Skeletal muscle satellite cell (primary cell): ENCODE measurements around the gene SBK1.

Experiments used
- H3K27me3 ChIP-seq: 2 replicates; pipeline ENCODE4 v1.7.0; 2013; ENCODE audit warnings: low read length; ENCODE audit not compliant: control insufficient read depth, insufficient read depth
- H3K36me3 ChIP-seq: 2 replicates; pipeline ENCODE4 v1.7.0; 2013; ENCODE audit warnings: mild to moderate bottlenecking, control low read depth, low read length; ENCODE audit not compliant: insufficient read depth
- H3K4me1 ChIP-seq: 2 replicates; pipeline ENCODE4 v1.7.0; 2013; ENCODE audit warnings: low read length; ENCODE audit not compliant: control insufficient read depth, insufficient read depth
- H3K4me2 ChIP-seq: 2 replicates; pipeline ENCODE4 v1.7.0; 2013; ENCODE audit warnings: mild to moderate bottlenecking, low read length
- H3K4me3 ChIP-seq: 2 replicates; pipeline ENCODE4 v1.7.0; 2013; ENCODE audit warnings: low read length
- H3K9ac ChIP-seq: 2 replicates; pipeline ENCODE4 v1.7.0; 2013; ENCODE audit warnings: mild to moderate bottlenecking, low read depth, low read length, moderate library complexity
- H3K9me3 ChIP-seq: replicated peaks from 2 replicates; pipeline ENCODE4 v1.7.0; 2013; ENCODE audit warnings: mild to moderate bottlenecking, control low read depth, low read length

The SBK1 gene

DNA sequence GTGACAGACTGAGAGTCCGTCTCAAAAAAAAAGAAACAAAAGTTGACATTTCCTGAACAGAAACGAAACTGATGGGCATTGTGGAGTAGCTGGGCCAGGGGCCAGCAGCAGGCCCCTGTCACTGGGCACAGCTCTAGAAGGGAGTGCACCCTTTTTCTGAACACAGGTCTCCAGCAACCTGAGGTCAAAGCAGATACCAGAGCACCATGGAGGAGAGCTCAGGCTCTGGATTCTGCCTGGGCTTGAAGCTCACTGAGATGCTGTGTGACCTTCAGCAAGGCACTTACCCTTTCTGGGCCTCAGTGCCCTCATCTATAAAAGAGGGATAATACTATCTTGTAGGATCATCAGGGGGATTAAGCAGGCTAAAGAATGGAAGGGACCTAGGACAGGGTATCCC lies 5.0 kb downstream of the SBK1 start:
- no peaks in the 10 kb centered on the region for H3K4me1 ChIP-seq
- no peak overlapping the region for H3K4me2 ChIP-seq
- H3K4me3 ChIP-seq: no peak overlapping the region
- peaks cover 70% of the 10 kb centered on the region for H3K27me3 ChIP-seq
- no peaks in the 10 kb centered on the region for H3K36me3 ChIP-seq
- no peaks in the 10 kb centered on the region for H3K9me3 ChIP-seq
- H3K9ac ChIP-seq: no peak overlapping the region

DNA sequence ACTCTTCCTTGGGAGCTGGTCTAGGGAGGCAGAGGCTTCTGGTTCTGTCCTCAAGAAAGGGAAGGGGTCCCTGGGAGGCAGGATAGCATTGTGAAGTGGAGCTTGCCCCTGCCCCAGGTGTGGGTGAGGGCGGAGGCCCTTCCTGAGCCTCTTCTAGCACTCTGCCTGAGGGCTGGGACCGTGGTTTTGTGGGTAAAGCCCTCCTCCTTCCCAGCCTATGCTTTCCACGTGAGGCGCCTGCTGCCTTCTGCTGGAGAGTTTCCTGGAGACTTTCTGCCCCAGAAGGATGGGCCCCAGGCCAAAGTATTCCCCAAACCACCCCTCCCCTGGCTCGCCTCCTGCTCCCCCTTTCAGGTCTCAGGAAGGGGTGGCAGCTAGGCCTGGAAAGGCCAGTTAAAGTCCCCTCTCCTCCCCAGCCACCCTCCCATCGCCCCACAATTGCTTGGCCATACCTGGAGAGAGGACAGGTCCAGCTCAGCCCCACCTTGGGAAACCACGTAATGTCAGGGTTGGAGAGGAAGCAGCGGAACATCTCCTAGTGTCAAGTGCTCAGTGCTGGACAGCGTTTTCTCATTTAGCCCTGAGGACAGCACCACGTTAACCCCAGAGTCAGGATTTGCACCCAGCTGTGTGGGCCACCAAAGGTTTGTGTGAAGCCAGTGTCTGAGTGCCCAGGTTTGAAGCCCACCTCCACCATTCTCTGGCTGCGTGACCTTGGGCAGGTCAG lies 5.6 kb downstream of the SBK1 start:
- H3K4me1 ChIP-seq: no peaks in the 10 kb centered on the region
- no peak overlapping the region for H3K4me3 ChIP-seq
- H3K9ac ChIP-seq: no peak overlapping the region
- no peak overlapping the region for H3K4me2 ChIP-seq
- peaks cover 71% of the 10 kb centered on the region for H3K27me3 ChIP-seq
- no peaks in the 10 kb centered on the region for H3K9me3 ChIP-seq
- no peaks in the 10 kb centered on the region for H3K36me3 ChIP-seq

DNA sequence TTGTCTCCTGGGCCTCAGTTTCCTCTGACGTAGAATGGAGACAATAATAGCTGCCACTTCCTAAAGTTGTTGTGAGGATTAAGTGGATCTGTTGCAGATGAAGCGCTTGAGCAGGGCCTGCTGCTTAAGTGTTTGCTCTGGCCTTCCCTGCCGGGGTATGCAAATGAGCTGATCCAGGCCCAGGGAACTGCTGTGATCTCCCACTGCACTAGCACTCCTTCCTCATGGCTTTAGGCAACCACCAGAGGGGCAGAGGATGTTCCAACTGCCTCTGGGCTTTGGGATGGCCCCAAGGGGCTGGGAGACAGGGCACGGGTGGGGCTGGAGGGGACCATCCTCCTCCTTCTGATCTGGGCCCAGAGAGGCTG lies 6.2 kb downstream of the SBK1 start:
- peaks cover 69% of the 10 kb centered on the region for H3K27me3 ChIP-seq
- no peak overlapping the region for H3K9ac ChIP-seq
- H3K9me3 ChIP-seq: no peaks in the 10 kb centered on the region
- H3K36me3 ChIP-seq: no peaks in the 10 kb centered on the region
- no peak overlapping the region for H3K4me3 ChIP-seq
- no peak overlapping the region for H3K4me2 ChIP-seq
- no peaks in the 10 kb centered on the region for H3K4me1 ChIP-seq

DNA sequence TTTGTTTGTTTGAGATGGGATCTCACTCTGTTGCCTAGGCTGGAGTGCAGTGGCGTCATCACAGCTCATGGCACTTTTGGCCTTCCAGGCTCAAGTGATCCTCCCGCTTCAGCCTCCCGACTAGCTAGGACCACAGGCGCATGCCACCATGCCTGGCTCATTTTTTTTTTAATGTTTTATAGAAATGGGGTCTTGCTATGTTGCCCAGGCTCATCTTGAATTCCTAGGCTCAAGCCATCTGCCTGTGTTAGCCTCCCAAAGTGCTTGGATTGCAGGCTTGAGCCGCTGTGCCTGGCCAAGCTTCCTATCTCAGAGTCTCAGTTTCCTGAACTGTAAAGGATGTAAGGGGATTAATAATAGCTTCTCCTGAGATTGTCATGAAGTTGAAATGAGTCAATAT lies 8.0 kb downstream of the SBK1 start:
- Histone ChIP-seq H3K4me2 (no peak overlapping the region), H3K4me1 (no peaks in the 10 kb centered on the region), H3K36me3 (no peaks in the 10 kb centered on the region), H3K4me3 (no peak overlapping the region), H3K9me3 (no peaks in the 10 kb centered on the region), H3K27me3 (peaks cover 50% of the 10 kb centered on the region), H3K9ac (no peak overlapping the region)

DNA sequence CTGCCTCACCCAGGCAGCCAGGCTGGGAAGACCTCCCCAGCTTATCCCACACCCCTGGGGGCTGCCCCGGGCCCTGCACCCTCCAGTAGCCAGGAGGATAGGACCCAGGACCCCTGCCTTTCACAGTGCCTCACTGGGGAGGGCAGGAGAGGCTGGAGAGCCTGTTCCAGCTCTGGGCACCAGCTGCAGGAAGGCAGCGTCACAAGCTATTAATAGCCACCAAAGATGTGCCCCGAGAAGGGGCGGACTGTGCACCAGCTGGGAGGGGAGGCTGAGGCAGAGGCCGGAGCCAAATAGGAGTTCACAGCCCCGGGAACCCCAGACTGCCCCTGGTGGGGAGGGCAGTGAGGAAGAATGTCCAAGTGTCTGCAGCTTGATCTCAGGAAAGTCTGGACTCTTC lies 8.8 kb downstream of the SBK1 start:
- H3K27me3 ChIP-seq: peaks cover 50% of the 10 kb centered on the region
- H3K4me1 ChIP-seq: no peaks in the 10 kb centered on the region
- no peak overlapping the region for H3K9ac ChIP-seq
- H3K9me3 ChIP-seq: no peaks in the 10 kb centered on the region
- H3K4me3 ChIP-seq: no peak overlapping the region
- H3K4me2 ChIP-seq: no peak overlapping the region
- H3K36me3 ChIP-seq: no peaks in the 10 kb centered on the region

DNA sequence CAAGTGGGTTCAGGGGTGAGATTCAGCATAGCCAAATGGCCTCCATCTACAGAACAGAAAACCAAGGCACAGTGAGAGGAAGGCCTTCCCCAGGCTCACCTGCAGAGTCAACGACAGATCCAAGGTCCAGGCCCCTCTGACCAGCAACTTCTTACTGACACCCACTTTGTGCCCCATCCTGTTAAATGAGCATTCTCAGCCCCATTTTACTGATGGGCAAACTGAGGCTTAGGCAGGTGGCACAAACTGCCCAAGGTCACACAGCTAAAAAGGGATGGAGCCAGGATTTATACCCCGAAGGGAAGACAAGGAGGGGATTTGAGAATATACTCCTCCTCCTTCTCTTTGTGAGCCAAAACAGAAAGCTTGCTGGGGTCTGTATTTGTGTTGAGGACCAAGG lies 9.3 kb downstream of the SBK1 start:
- Histone ChIP-seq H3K9me3 (no peaks in the 10 kb centered on the region), H3K4me3 (no peak overlapping the region), H3K9ac (no peak overlapping the region), H3K27me3 (peaks cover 54% of the 10 kb centered on the region), H3K4me1 (no peaks in the 10 kb centered on the region), H3K4me2 (no peak overlapping the region), H3K36me3 (no peaks in the 10 kb centered on the region)

DNA sequence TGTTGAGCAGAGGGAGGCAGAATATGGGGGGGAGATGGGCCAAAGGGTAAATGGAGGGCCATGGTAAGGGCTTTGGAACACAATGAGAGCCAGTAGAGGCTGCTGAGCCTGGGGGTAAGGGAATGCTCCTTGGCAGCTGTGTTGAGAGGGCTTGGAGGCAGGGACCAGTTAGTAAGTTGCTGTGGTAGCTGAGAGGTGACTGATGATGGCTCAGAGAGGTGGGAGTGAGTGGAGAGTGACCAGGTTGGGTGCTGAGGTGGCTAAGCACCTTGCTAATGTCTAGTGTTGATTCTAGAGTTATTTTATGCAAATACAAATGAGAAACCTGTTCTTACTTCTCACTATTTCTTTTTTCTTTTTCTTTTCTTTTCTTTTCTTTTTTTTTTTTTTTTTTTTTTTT lies 10.8 kb downstream of the SBK1 start:
- Histone ChIP-seq H3K27me3 (peaks cover 47% of the 10 kb centered on the region), H3K9ac (no peak overlapping the region)

DNA sequence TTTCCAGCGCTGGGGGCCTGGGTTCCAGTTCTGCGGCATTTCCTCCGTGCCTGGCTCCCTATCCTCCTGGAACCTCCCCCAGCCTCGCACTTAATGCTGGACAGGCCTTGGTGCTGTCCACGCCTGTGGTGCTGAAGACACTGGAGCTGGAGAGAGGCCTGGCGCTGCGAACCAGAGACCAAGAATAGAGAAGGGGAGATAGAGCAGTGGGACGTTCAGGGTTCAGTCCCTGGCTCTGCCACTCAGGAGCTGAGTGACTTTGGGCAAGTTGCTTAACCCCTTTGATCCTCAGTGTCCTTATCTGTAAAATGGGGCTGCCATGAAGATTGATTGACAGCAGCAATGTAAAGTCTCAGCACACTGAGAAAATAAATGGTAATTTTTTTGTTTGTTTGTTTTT lies 11.9 kb downstream of the SBK1 start:
- H3K27me3 ChIP-seq: peaks cover 45% of the 10 kb centered on the region
- H3K9me3 ChIP-seq: no peaks in the 10 kb centered on the region
- no peak overlapping the region for H3K4me3 ChIP-seq
- H3K36me3 ChIP-seq: no peaks in the 10 kb centered on the region
- no peaks in the 10 kb centered on the region for H3K4me1 ChIP-seq
- no peak overlapping the region for H3K9ac ChIP-seq
- H3K4me2 ChIP-seq: no peak overlapping the region

More for the DNA sequence above, 10.8 kb downstream of the SBK1 start:
- Histone ChIP-seq H3K4me1 (no peaks in the 10 kb centered on the region), H3K4me3 (no peak overlapping the region), H3K4me2 (no peak overlapping the region), H3K36me3 (no peaks in the 10 kb centered on the region), H3K9me3 (no peaks in the 10 kb centered on the region)

DNA sequence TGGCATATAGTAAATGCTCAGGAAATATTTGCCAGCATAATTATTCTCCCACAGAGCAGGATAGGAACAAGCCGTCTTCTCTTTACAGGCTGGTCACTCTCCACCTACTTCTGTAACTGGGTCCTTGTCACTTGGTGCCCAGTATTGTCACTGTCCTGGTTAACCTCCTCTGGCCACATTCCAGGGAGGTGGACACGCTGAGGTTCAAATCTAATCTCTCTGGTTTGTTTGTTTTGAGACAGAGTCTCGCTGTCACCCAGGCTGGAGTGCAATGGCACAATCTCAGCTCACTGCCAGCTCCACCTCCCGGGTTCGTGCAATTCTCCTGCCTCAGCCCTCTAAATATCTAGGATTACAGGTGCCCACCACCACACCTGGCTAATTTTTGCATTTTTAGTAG lies 15.6 kb downstream of the SBK1 start:
- Histone ChIP-seq H3K4me3 (no peak overlapping the region), H3K27me3 (peaks cover 14% of the 10 kb centered on the region), H3K4me1 (no peaks in the 10 kb centered on the region), H3K9me3 (no peaks in the 10 kb centered on the region), H3K4me2 (no peak overlapping the region), H3K36me3 (no peaks in the 10 kb centered on the region), H3K9ac (no peak overlapping the region)

DNA sequence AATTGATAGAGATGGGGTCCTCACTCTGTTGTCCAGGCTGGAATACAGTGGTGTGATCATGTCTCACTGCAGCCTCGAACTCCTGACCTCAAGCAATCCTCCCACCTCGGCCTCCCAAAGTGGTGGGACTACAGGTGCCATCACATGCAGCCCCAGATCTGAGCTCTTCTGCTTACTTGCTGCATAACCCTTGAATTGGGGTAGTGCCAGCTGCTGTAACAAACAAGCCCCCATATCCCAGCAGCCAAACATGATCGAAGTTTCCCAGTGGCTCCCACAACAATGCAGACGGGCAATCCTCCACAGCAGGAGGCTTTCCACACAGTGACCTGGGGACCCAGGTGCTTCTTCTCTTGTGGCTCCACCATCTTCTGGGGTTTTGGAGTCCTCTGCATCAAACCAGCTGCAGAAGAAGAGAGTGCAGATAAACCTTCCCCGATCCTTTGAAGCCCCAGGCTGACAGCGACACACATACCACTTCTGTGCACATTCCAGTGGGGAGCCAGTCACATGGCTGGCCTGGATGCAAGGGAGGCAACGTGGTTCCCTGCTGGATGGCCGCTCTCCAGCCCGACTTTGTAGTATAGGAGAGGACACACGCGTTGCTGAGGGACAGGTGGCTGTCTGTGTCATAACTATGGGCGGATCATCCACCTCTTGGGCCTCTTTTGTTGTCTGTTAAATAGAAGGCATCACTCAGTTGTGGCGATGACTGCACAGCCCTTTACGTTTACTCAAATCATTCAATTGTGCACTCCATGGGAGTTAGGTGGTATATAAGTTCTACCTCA lies 16.7 kb downstream of the SBK1 start:
- no peak overlapping the region for H3K9ac ChIP-seq
- H3K4me1 ChIP-seq: no peaks in the 10 kb centered on the region
- no peaks in the 10 kb centered on the region for H3K9me3 ChIP-seq
- no peaks in the 10 kb centered on the region for H3K36me3 ChIP-seq
- H3K27me3 ChIP-seq: peaks cover 11% of the 10 kb centered on the region
- H3K4me3 ChIP-seq: no peak overlapping the region
- no peak overlapping the region for H3K4me2 ChIP-seq

DNA sequence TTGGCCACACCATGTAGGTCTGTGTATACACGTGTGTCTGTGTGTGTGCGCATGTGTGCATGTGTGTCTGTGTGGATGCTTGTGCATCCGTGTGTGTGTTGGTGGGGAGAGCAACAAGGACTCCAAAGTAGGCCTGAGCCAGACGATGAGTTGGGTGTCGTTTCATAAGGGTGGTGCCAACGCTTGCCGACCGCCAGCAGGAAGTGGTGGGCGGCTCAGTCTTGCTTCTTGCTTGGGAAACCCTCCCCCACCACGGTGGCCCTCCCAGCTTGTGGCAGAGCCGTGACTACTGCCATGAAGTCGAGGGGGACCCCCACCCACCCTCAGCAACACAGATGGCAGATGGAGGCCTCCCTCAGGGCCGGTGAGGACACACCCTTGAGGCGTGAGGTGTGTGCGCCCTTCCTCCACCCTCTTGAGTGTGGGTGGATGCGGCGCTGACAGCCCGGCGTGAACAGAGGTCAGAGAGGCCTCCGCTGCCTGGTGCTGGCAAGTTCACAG lies 17.5 kb downstream of the SBK1 start:
- H3K4me1 ChIP-seq: no peaks in the 10 kb centered on the region
- H3K9ac ChIP-seq: no peak overlapping the region
- H3K4me2 ChIP-seq: no peak overlapping the region
- no peak overlapping the region for H3K4me3 ChIP-seq
- no peaks in the 10 kb centered on the region for H3K36me3 ChIP-seq
- H3K27me3 ChIP-seq: peaks cover 14% of the 10 kb centered on the region
- no peaks in the 10 kb centered on the region for H3K9me3 ChIP-seq

DNA sequence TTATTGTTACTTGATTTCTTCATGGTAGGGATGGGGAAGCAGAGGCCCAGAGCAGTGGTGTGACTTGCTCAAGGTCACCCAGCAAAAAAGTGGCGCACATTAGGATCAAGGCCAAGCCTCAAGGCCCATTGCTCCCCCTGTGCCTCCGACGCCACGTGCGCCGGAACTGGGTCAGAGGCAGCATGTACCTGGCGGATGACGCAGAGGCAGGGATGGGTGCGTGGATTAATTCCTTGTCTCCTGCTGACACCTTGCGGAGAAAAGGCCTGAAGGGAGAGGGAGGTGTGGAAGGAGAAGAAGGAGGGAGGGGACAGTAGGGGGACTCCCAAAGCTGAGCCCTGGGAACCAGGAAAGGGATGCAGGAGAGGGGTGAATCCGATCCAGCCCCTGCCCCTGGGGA lies 18.5 kb downstream of the SBK1 start:
- Histone ChIP-seq H3K9ac (no peak overlapping the region), H3K36me3 (no peaks in the 10 kb centered on the region), H3K4me1 (no peaks in the 10 kb centered on the region), H3K4me2 (no peak overlapping the region), H3K27me3 (peaks cover 12% of the 10 kb centered on the region), H3K4me3 (no peak overlapping the region), H3K9me3 (no peaks in the 10 kb centered on the region)
